B cell (primary cell): ENCODE results near the gene TOP2B. TPM values are rescaled to one million over a fixed set of nuclear protein-coding genes. Genes with fewer than 3 reads are reported as not detected.

Experiments used
- ATAC-seq: fragments of 200-7000 bp; cut with Tn5 transposase; one replicate; pipeline ENCODE4 v1.10.0; 2021; ENCODE audit warnings: low read depth, mild to moderate bottlenecking, moderate number of reproducible peaks, moderate library complexity
- CTCF ChIA-PET: fragments of 350-600 bp; sonication (Branson Sonifier 250); formaldehyde crosslinking; loops from one replicate; lab custom pipeline; 2021; ENCODE audit warnings: antibody characterized with exemption, inconsistent platforms; lab: Charles Lee
- POLR2A ChIA-PET: fragments of 350-600 bp; sonication (Branson Sonifier 250); formaldehyde crosslinking; loops from one replicate; lab custom pipeline; 2021; ENCODE audit warnings: antibody characterized with exemption; lab: Charles Lee
- DNase-seq: peaks from one replicate; pipeline ENCODE4 v3.0.0; 2013
- H2AFZ ChIP-seq: 2 replicates; pipeline ENCODE4 v1.6.1; 2012; ENCODE audit warnings: mild to moderate bottlenecking, low read depth, low read length; ENCODE audit not compliant: insufficient read depth, poor library complexity, severe bottlenecking
- H3K27ac ChIP-seq, 2 donors: 1 replicate in 1 of 2; 2 replicates in 1 of 2; pipeline ENCODE4 v1.5.1; 2012 to 2013; ENCODE audit warnings: low read length in 2 of 2, mild to moderate bottlenecking in 2 of 2, moderate library complexity in 1 of 2
- H3K27me3 ChIP-seq, 4 experiments: fragments of 200-600 bp in 1 of 4; sonication (generic) in 1 of 4; replicated peaks in 1 of 4; 1 replicate in 2 of 4; 2 replicates in 2 of 4; pipeline versions ENCODE4 v1.6.1 to v1.7.0; 2013 to 2016; ENCODE audit warnings: low read length in 3 of 4, mild to moderate bottlenecking in 2 of 4, mixed read lengths in 1 of 4, moderate library complexity in 1 of 4; ENCODE audit not compliant: insufficient read depth in 4 of 4, control insufficient read depth in 3 of 4; ENCODE audit errors: control extremely low read depth in 1 of 4
- H3K36me3 ChIP-seq, 2 experiments: replicated peaks in 1 of 2; 1 replicate in 1 of 2; 2 replicates in 1 of 2; pipeline versions ENCODE4 v1.6.1 to v1.7.1; 2013; ENCODE audit warnings: low read length in 1 of 2; ENCODE audit not compliant: insufficient read depth in 2 of 2, control insufficient read depth in 1 of 2; ENCODE audit errors: control extremely low read depth in 1 of 2, extremely low read depth in 1 of 2
- H3K4me1 ChIP-seq, 2 donors: fragments of 200-600 bp in 1 of 2; sonication (generic) in 1 of 2; 1 replicate in 1 of 2; 2 replicates in 1 of 2; pipeline versions ENCODE4 v1.5.1 to v1.6.1; 2013 to 2017; ENCODE audit warnings: low read length in 2 of 2; ENCODE audit not compliant: control insufficient read depth in 2 of 2, insufficient read depth in 2 of 2
- H3K4me2 ChIP-seq: replicated peaks from 2 replicates; pipeline ENCODE3; 2012; ENCODE audit warnings: mild to moderate bottlenecking, low read depth, low read length; ENCODE audit not compliant: poor library complexity, severe bottlenecking
- H3K4me3 ChIP-seq, 5 experiments: fragments of 200-600 bp in 1 of 5; sonication (generic) in 1 of 5; 1 replicate in 3 of 5; 2 replicates in 2 of 5; pipeline versions ENCODE4 v1.5.1 to v1.7.0; 2011 to 2016; ENCODE audit warnings: low read length in 4 of 5, mild to moderate bottlenecking in 4 of 5, low read depth in 2 of 5, control low read depth in 1 of 5, moderate library complexity in 1 of 5; ENCODE audit not compliant: insufficient read depth in 1 of 5; ENCODE audit errors: control extremely low read depth in 1 of 5, extremely low read depth in 1 of 5
- H3K79me2 ChIP-seq: fragments of 200-600 bp; sonication (generic); one replicate; pipeline ENCODE4 v1.6.0; 2016; ENCODE audit warnings: low read length; ENCODE audit not compliant: control insufficient read depth, insufficient read depth
- H3K9ac ChIP-seq: fragments of 200-600 bp; sonication (generic); 2 replicates; pipeline ENCODE4 v1.6.1; 2017; ENCODE audit warnings: mild to moderate bottlenecking, low read length, moderate library complexity
- H3K9me3 ChIP-seq, 3 donors: one replicate each; pipeline versions ENCODE4 v1.6.1 to v1.7.1; 2013; ENCODE audit warnings: low read length in 2 of 3; ENCODE audit not compliant: control insufficient read depth in 2 of 3, insufficient read depth in 1 of 3; ENCODE audit errors: control extremely low read depth in 1 of 3
- H4K20me1 ChIP-seq: 2 replicates; pipeline ENCODE4 v1.6.0; 2012; ENCODE audit warnings: mild to moderate bottlenecking, low read length; ENCODE audit not compliant: insufficient read depth, control insufficient read depth, poor library complexity, severe bottlenecking
- H3K27ac Mint-ChIP-seq: one replicate; pipeline ENCODE4 v1.8.0; 2021; ENCODE audit warnings: mixed read lengths
- H3K27me3 Mint-ChIP-seq: one replicate; pipeline ENCODE4 v1.8.0; 2021; ENCODE audit warnings: mixed read lengths
- H3K4me1 Mint-ChIP-seq: one replicate; pipeline ENCODE4 v1.8.0; 2021; ENCODE audit warnings: mixed read lengths
- H3K4me3 Mint-ChIP-seq: one replicate; pipeline ENCODE4 v1.8.0; 2021; ENCODE audit warnings: mixed read lengths
- H3K9me3 Mint-ChIP-seq: one replicate; pipeline ENCODE4 v1.8.0; 2022; ENCODE audit warnings: mixed read lengths; ENCODE audit not compliant: insufficient read depth
- EZH2 ChIP-seq: IDR thresholded peaks from 2 replicates; pipeline ENCODE4 v1.6.1; 2012; ENCODE audit warnings: borderline replicate concordance, low read depth, mild to moderate bottlenecking, moderate library complexity, low read length; ENCODE audit not compliant: insufficient read depth, poor library complexity, severe bottlenecking
- WGBS: methylation state at CpG from one replicate; pipeline ENCODE4 v1.1.5; 2013; ENCODE audit warnings: missing lambda C conversion rate; ENCODE audit not compliant: insufficient coverage; 5-methylcytosine and 5-hydroxymethylcytosine counted together
- intact Hi-C: fragments of 100-400 bp; cut with micrococcal nuclease; formaldehyde crosslinking; loops from one replicate; pipeline ENCODE4 v1.10.0; 2022
- polyA minus RNA-seq: library from RNA; depleted of rRNA, polyadenylated mRNA; stranded (reverse); fragments of >200 nt; gene quantifications from 2 replicates; pipeline ENCODE4 v1.2.3, GENCODE V29; 2012
- polyA plus RNA-seq: library from polyadenylated mRNA; depleted of rRNA; stranded (reverse); fragments of >200 nt; gene quantifications from 2 replicates; pipeline ENCODE4 v1.2.3, GENCODE V29; 2012
- total RNA-seq, 2 donors: library from RNA; stranded (reverse); fragments of 120-200 nt in 1 of 2; gene quantifications; 1 replicate in 1 of 2; 2 replicates in 1 of 2; pipeline versions ENCODE4 v1.2.3 to v1.2.4, GENCODE V29; 2013 to 2022
- TF ChIP-seq, protein P1 (sequence below): fragments of 200-600 bp; IDR thresholded peaks from one replicate; pipeline ENCODE4 v1.8.0; 2022; ENCODE audit warnings: antibody characterized with exemption, mild to moderate bottlenecking

TOP2B gene, protein sequence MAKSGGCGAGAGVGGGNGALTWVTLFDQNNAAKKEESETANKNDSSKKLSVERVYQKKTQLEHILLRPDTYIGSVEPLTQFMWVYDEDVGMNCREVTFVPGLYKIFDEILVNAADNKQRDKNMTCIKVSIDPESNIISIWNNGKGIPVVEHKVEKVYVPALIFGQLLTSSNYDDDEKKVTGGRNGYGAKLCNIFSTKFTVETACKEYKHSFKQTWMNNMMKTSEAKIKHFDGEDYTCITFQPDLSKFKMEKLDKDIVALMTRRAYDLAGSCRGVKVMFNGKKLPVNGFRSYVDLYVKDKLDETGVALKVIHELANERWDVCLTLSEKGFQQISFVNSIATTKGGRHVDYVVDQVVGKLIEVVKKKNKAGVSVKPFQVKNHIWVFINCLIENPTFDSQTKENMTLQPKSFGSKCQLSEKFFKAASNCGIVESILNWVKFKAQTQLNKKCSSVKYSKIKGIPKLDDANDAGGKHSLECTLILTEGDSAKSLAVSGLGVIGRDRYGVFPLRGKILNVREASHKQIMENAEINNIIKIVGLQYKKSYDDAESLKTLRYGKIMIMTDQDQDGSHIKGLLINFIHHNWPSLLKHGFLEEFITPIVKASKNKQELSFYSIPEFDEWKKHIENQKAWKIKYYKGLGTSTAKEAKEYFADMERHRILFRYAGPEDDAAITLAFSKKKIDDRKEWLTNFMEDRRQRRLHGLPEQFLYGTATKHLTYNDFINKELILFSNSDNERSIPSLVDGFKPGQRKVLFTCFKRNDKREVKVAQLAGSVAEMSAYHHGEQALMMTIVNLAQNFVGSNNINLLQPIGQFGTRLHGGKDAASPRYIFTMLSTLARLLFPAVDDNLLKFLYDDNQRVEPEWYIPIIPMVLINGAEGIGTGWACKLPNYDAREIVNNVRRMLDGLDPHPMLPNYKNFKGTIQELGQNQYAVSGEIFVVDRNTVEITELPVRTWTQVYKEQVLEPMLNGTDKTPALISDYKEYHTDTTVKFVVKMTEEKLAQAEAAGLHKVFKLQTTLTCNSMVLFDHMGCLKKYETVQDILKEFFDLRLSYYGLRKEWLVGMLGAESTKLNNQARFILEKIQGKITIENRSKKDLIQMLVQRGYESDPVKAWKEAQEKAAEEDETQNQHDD (N-terminal part only)
- total RNA-seq (149 and 151 TPM in 2 replicates), polyA plus RNA-seq (22.2 and 51.2 TPM in 2 replicates), polyA minus RNA-seq (32.1 and 46.2 TPM in 2 replicates)
- 187 TPM for total RNA-seq (2013)

DNA sequence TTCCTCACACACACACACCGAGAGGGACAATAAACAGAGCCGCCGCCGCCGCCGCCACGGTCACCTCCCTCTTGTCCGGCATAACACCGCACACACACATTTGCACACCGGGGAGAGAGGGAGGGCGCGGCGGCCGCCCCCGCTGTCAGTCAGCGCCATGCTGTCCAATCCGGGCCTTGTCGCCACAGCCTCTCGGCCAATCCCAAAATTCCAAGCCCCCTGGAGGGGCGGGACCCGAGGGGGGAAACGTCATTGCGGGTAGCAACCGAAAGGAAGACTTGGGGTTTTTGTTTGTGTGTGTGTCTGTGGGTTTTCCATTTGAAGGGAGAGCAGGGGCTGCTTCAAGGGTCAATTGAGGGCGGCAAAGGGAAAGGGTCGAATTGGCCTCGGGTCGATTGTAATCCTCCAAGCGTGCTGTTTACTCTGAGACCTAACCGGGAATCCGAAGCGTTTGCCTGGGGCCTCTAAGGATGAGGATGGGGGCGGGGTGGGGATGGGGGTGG, at the start of gene TOP2B:
Gene TOP2B (minus strand): TSS at position 96 of the 503 bp plus-strand sequence. CDS start 610 bp downstream, outside the sequence.
- Mint-ChIP-seq H3K27ac (peak within 1 kb of the TSS; percentile 96), H3K4me1 (peaks cover 46% of the 10 kb centered on the region)

More for the DNA sequence above, at the start of gene TOP2B:
- DNase-seq = peak; percentile 96
- no peaks in the 10 kb centered on the region for H3K27me3 Mint-ChIP-seq
- CTCF ChIA-PET = interaction anchor here (0.8 to 7.1 kb wide), 5 partner anchors 16 to 193 kb away, joined by 3 to 47 read pairs (median 9); no protein-coding TSS in a partner anchor
- no peaks in the 10 kb centered on the region for H3K27me3 ChIP-seq
- intact Hi-C loops = loop anchor here (1.0 to 10.0 kb wide), 8 partner anchors 67 to 1860 kb away; partner anchors contain the start of genes NKIRAS1, NR1D2, OXSM and RPL15
- H3K27ac ChIP-seq = peak within 1 kb of the TSS; percentile 93 to 96
- H3K4me3 ChIP-seq = peak within 1 kb of the TSS; percentile 60 to 96 (median 86)
- 0% methylated on average over 24 of the region's 33 CpGs for WGBS
- TF ChIP-seq, protein P1, sequence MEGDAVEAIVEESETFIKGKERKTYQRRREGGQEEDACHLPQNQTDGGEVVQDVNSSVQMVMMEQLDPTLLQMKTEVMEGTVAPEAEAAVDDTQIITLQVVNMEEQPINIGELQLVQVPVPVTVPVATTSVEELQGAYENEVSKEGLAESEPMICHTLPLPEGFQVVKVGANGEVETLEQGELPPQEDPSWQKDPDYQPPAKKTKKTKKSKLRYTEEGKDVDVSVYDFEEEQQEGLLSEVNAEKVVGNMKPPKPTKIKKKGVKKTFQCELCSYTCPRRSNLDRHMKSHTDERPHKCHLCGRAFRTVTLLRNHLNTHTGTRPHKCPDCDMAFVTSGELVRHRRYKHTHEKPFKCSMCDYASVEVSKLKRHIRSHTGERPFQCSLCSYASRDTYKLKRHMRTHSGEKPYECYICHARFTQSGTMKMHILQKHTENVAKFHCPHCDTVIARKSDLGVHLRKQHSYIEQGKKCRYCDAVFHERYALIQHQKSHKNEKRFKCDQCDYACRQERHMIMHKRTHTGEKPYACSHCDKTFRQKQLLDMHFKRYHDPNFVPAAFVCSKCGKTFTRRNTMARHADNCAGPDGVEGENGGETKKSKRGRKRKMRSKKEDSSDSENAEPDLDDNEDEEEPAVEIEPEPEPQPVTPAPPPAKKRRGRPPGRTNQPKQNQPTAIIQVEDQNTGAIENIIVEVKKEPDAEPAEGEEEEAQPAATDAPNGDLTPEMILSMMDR = no peak
- no peak for TF ChIP-seq EZH2
- peak within 1 kb of the TSS; percentile 87 for H3K9ac ChIP-seq
- no peaks in the 10 kb centered on the region for H3K9me3 Mint-ChIP-seq
- peak; percentile 86 for ATAC-seq
- H3K9me3 ChIP-seq = no peaks in the 10 kb centered on the region
- H3K36me3 ChIP-seq = no peaks in the 10 kb centered on the region
- H2AFZ ChIP-seq = peak within 1 kb of the TSS; percentile 75
- H3K4me3 Mint-ChIP-seq = peak within 1 kb of the TSS; percentile 97
- H4K20me1 ChIP-seq = no peaks in the 10 kb centered on the region
- POLR2A ChIA-PET = interaction anchor here (1.0 kb wide), 2 partner anchors 118 to 192 kb away, joined by 3 to 10 read pairs; partner anchors contain the start of gene NGLY1
- peaks cover 68% of the 10 kb centered on the region for H3K79me2 ChIP-seq
- H3K4me1 ChIP-seq = peaks cover 31 to 47% of the 10 kb centered on the region in 2 donors
- peak within 1 kb of the TSS; percentile 78 for H3K4me2 ChIP-seq
